Erythroblast (primary cell): ENCODE data around the gene FAM83C.

Experiments used
- DNase-seq, 2 experiments: peaks; one replicate each; lab custom pipeline; 2025; lab: John Stamatoyannopoulos, UW
- GATA1 ChIP-seq: IDR thresholded peaks from 2 replicates; pipeline ENCODE4 v1.6.1; 2011; ENCODE audit warnings: low read depth, mild to moderate bottlenecking, control low read depth, low read length, moderate library complexity
- POLR2A ChIP-seq: IDR thresholded peaks from 2 replicates; pipeline ENCODE4 v1.6.1; 2011; ENCODE audit warnings: mild to moderate bottlenecking, low read length

Gene FAM83C

DNA sequence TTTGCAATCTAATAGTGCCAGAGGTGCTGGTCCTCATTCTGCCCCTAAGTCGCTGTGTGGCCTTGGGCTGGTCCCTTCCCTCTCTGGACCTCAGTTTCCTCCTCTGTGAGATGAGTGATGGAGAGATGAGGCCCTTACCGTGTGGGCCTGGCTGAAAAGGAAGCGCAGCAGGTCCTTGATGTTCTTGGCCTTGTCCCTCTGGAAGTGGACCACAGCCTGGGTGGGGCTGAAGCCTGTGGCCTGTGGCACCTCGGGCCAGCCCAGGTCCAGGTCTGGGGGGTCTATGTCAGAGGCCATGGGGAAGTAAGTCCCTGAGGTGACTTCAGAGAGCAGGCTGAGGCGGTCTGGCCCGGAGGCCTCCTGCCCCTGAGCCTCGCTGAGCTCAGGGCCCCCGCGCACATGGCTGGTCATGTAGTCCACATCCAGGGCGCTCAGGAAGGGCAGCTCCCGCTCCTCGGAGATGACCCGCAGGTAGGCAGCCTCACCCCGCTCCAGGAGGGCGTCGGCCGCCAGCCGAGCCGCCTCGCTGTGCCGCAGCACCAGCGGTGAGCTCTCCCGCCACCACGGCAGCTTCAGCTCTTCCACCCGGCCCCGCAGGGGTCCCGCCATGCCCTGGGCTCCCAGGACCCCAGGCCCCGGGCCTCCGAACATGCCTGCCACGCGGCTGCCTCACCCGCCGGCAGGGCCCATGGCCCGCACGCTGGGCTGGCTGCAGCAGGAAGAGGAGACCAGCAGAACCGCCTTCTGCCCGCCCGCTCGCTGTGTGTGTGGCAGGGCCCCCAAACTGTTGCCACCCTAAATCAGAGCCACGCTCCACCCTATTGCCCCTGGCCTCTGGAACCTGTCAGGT is at the start of gene FAM83C:
Gene FAM83C (minus strand): TSS at position 772 of the 850 bp plus-strand sequence. CDS start 121 bp downstream, at position 651.
- no peak for DNase-seq
- TF ChIP-seq POLR2A, result no peak
- no peak for TF ChIP-seq GATA1

DNA sequence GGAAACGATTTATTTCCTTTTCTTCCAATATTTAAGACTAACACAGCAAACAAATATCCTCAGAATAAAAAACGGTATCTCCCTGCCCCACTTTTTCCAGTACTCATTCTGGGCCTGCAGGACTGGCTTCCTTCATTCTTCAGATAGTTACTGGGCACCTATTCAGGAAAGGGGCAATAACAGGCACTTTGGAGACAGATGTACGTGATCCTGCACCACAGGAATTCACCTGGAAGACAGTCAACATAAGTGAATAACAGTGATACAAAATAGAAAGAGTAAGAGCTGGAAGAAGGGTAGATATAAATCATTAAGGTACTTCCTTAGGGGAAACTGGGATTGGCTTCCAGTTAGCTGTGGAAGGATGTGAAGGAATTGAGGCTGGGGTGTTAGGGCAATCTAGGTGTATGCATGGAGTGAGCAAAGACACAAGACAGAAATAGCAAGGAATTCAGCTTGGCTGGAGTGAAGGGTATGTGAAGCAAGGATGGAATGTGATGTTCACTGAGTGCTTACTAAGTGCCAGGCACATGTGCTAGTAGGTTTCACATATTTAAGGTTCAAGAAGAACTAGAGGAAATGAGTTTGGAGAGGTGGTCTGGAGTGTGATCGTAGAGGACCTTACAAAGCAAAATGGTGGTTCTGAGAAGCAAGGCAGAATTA is 49.3 kb upstream of the FAM83C start:
- no peak for DNase-seq
- TF ChIP-seq GATA1 (no peak), POLR2A (no peak)

DNA sequence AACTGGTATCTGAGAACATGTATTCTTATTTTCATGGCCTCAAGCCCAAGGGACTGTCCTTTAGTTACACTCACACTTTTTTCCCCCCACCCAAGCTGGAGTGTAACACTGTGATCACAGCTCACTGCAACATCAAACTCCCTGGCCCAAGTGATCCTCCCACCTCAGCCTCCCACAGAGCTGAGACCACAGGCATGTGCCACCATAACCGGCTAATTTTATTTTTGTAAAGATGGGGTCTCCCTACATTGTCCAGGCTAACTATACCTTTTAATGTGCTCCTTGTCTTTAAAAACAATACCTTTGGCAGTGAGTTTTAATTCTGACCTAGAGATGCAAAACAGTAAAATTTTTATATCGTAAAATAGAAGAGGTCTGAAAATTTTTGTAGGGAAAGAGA is 48.2 kb upstream of the FAM83C start:
- no peak for DNase-seq
- TF ChIP-seq GATA1, result no peak

DNA sequence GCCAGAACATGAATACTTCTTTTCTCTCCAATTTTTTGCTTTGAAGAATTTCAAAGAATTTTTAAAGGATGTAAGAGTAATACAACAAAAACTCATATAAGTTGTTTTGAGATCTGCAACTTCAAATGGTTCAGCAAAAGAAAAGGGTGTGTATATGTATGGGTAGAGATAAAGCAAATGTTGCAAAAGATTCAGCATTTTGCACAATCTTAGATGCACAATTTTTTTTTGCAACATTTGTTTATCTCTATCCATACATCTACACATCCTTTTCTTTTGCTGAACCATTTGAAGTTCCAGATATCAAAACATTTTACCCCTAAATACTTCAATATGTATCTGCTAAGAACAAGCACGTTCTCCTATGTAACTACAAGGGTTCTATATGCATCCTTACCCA is 47.4 kb upstream of the FAM83C start:
- TF ChIP-seq GATA1, result no peak
- peak; percentile 38 to 53 for DNase-seq

DNA sequence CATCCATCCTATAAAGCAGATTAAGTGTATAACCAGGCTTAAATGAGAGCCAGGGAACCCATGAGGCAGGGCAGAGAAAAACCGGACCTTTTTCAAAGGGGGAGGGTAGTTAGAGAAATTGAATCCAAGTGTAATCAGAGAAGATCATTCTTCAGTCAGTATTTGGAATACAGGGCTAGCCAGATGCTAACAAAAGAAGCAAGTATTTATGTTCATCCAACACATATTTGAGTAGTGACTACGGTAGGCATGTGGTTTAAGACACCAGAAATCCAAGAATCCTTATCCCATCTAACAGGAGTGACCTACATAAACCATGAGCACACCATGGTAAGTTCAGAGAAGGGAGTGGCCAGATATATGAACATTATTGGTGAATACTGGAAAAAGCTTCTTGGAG is 46.8 kb upstream of the FAM83C start:
- no peak for TF ChIP-seq POLR2A
- no peak for TF ChIP-seq GATA1
- peak in 1 of 2 experiments; percentile 12 for DNase-seq

DNA sequence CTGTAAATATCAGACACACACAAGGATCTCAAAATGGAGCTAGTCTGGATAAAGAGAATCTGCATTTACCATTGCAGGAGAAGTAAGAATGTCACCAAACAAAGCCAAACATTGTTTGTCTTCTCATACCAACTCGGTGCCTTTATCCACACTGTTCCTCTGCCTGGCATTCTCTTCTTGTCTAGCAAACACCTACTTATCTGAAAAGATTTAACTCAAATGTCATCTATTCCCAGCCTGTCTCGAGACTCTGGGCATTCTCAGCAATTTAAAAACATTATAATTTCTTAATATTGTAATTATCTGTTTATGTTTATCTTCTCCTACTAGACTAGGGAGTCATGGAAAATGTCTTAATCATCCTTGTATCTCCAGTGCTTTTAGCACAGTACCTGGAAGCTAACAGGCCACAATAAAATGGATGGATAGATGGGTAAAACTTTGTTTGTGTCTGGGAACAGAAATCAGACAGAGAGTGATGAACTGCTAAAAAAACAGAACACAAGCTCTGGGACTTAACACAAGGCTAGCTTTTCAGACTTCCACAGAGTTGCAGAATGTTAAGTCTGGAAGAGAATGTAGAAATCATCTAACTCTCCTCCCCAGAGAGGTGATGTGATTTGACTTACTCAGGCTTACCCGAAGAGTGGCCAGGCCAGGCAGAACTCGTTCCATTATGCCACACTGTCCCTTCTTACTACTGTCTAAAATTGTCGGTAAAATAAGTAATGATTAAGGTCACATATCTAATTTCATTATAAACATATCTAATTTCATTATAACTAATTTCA is 42.3 kb upstream of the FAM83C start:
- TF ChIP-seq GATA1 (no peak), POLR2A (no peak)
- no peak for DNase-seq

DNA sequence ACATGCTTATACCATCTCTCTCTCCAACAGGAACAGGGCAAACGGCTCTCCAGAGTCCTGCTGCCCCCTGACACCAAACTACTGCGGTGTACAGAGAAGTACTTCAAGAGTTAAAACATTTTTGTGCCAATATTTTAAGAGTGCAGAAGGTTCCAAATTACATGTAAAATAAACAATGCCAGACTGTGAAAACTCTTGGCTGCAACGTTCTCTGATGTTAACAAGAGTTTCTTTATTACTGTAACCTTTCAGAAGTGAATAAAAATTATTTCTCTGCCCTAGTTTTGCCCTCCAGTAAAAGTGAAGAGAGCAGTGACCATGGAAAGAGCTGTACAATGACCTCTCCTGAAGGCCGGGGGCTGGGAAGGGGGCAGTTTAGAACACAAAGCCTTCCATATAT is 41.4 kb upstream of the FAM83C start:
- no peak for TF ChIP-seq POLR2A
- TF ChIP-seq GATA1, result no peak
- no peak for DNase-seq

DNA sequence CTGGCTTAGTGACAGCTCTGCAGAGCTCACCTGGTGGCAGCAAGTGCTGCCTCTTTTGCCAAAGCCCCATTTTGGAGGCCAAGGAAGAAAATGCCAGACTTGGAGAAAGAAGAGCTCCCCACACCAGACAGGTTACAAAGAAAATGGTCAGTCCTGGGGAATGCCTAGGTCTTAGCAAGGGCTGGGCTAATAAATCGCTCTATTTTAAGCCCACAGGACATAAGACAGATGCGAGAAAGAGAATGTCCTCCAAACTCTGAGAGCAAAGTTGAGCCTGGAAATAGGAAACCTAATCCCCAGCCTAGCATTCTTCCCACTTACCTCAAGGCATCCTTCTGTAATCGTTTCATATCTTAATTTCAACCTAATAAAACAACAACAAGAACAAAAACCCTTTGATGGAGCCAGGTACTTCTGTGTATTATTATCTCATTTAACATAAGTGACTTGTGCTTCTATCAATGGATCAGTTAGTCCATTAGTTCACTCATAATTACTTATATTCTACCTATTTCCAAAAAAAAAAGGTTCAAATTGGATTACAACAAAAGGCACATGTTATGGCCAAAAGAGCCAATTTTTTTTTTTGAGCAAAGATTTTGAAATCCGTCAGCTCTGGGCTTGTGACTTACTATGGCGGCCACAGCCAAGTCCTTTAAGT is 40.4 kb upstream of the FAM83C start:
- no peak for DNase-seq
- TF ChIP-seq GATA1 (no peak), POLR2A (no peak)

DNA sequence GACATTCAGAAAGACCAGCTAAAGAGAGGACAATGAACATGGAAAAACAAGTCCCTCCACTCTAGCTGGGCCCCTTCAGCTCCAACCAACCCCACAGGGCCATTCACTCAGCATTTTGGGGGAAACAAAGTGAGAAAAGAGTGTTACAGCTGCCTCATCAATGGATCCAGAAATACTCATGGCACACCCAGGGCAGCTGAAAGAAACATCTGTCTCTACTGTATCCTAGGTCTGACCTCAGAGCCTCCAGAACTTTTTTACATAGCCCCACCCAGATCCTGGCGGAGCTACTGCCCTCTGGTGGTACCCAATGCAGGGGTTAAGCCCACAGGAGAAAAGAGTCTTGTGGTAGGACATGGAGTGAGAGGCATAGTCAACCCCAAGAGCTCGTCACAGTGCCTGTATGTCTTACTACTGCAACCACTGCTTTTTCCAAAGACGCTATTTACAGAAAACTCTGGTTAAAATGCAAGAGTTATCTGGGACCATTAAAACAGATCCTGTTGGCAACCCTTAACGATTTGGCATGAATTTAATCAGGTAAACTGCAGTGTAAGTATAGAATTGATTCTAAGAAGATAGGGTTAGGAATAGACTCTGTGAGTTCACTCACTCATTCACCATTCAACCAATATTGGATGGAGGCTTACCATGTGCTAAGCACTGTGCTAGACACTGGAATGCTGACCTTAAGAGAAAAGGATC is 37.4 kb upstream of the FAM83C start:
- TF ChIP-seq GATA1 (no peak), POLR2A (no peak)

DNA sequence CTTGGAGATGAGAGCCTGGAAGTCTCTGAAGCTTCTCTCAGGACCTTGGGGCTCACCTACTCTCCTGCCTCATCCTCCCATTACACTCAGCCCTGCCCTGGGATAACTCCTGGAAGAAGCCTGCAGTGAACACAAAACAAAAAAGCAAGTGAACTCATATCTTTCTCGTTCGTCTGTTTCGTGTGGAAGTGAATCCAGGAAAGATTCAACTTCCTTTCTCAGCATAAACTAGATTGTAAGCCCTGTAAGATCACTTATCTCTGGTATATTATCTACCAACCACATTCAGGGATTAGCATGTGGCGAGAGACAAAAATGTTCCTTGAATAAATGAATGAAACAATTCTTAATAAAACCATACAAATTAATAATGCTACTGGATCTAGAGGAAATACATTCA is 36.5 kb upstream of the FAM83C start:
- TF ChIP-seq GATA1 (no peak), POLR2A (no peak)
- DNase-seq, result no peak

More for the DNA sequence above, 37.4 kb upstream of the FAM83C start:
- DNase-seq, result peak; percentile 69 to 81

DNA sequence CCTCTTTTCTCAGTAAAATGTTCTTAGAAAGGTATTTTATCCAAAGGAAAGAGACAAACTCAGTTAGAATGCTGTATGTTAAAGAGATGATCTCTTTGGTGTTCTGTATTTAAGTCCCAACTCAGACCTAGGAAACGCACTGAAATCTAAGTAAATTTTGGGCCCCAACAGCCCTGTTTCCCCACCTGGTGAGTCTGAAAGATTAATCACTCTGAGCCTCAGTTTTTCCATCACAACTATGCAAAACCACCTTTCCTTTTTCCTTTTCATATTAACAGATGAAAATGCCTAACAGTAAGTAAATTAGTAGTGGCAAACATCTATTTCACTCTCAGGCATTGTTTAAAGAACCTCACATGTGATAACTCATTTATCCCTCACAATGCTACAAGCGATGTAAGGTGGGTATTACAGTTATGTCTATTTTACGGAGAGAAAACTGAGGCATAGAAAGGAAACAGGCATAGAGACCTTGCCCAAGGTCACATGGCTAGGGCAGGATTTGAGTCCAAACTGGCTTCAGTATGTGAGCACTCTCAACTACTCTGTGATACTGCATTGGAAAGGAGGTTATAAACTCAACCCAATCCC is 36.0 kb upstream of the FAM83C start:
- TF ChIP-seq POLR2A (no peak), GATA1 (no peak)
- no peak for DNase-seq
